HFFc6 (cell line): ENCODE data around the gene CTSF. TPM values are rescaled to one million over a fixed set of nuclear protein-coding genes. Genes with fewer than 3 reads are reported as not detected.
"Not testable (repeated sequence)": the region's sequence is repeated elsewhere in the genome, so short reads cannot be mapped to it uniquely, and the experiment has no call there.

Source experiments
- DNase-seq: peaks from one replicate; pipeline ENCODE4 v3.0.0-alpha.2; 2018
- H3K27ac Mint-ChIP-seq: 2 replicates; pipeline ENCODE4 v1.8.0; 2020; ENCODE audit warnings: mild to moderate bottlenecking, mixed read lengths
- H3K27me3 Mint-ChIP-seq: 2 replicates; pipeline ENCODE4 v1.8.0; 2021; ENCODE audit warnings: mild to moderate bottlenecking, moderate library complexity, mixed read lengths; ENCODE audit not compliant: insufficient read depth
- H3K36me3 Mint-ChIP-seq: 2 replicates; pipeline ENCODE4 v1.8.0; 2021; ENCODE audit warnings: low read depth, mixed read lengths
- H3K4me1 Mint-ChIP-seq: 2 replicates; pipeline ENCODE4 v1.8.0; 2020; ENCODE audit warnings: low read depth, mixed read lengths
- H3K4me3 Mint-ChIP-seq: 2 replicates; pipeline ENCODE4 v1.8.0; 2020; ENCODE audit warnings: mild to moderate bottlenecking, moderate library complexity, mixed read lengths
- H3K9me3 Mint-ChIP-seq: 2 replicates; pipeline ENCODE4 v1.8.0; 2020; ENCODE audit warnings: mild to moderate bottlenecking, mixed read lengths
- CTCF ChIP-seq: fragments of 200-600 bp; sonication (generic); IDR thresholded peaks from 2 replicates; pipeline ENCODE4 v1.5.0; 2021; ENCODE audit warnings: antibody characterized with exemption, mild to moderate bottlenecking
- total RNA-seq, 6 experiments: library from RNA; stranded (reverse); fragmentation: NEBNext Ultra II Directional; extraction: Animal tissue kit (Norgen Biotek cat#: 25700); gene quantifications; 2 replicates in 1 of 6; 3 replicates in 5 of 6; pipeline ENCODE4 v1.2.3, GENCODE V29; 2021

The CTSF gene
- total RNA-seq, 6 experiments from 2014 or later: 5.2 to 20.0 (median 6.6) TPM

GRCh38 chr11:66586136-66586535 is 17.7 kb upstream of the CTSF start:
- peaks cover 13% of the 10 kb centered on the region for H3K27me3 Mint-ChIP-seq
- no peak for TF ChIP-seq CTCF
- no peak overlapping the region for H3K27ac Mint-ChIP-seq
- H3K36me3 Mint-ChIP-seq: peaks cover 7% of the 10 kb centered on the region; the same call in 1 of the 2 replicates
- no peak for DNase-seq
- no peak overlapping the region for H3K4me3 Mint-ChIP-seq
- peaks cover 17% of the 10 kb centered on the region for H3K9me3 Mint-ChIP-seq
- H3K4me1 Mint-ChIP-seq: no peaks in the 10 kb centered on the region

GRCh38 chr11:66585447-66585846 is 17.0 kb upstream of the CTSF start:
- DNase-seq, H3K4me1 Mint-ChIP-seq, H3K27ac Mint-ChIP-seq, H3K4me3 Mint-ChIP-seq, H3K36me3 Mint-ChIP-seq: not testable (repeated sequence)
- Mint-ChIP-seq H3K9me3 (peaks cover 17% of the 10 kb centered on the region), H3K27me3 (peaks cover 13% of the 10 kb centered on the region)

GRCh38 chr11:66582565-66583147 is 14.2 kb upstream of the CTSF start:
- not testable (repeated sequence) for H3K4me3 Mint-ChIP-seq, DNase-seq, H3K36me3 Mint-ChIP-seq, H3K27ac Mint-ChIP-seq, H3K4me1 Mint-ChIP-seq
- H3K9me3 Mint-ChIP-seq: peaks cover 17% of the 10 kb centered on the region
- peaks cover 13% of the 10 kb centered on the region for H3K27me3 Mint-ChIP-seq

GRCh38 chr11:66581261-66581660 is 12.9 kb upstream of the CTSF start:
- Mint-ChIP-seq H3K4me1 (peaks cover 9% of the 10 kb centered on the region), H3K27me3 (peaks cover 14% of the 10 kb centered on the region), H3K4me3 (no peak overlapping the region), H3K9me3 (peaks cover 17% of the 10 kb centered on the region), H3K36me3 (peaks cover 7% of the 10 kb centered on the region; the same call in 1 of the 2 replicates), H3K27ac (no peak overlapping the region)
- DNase-seq: no peak
- TF ChIP-seq CTCF: no peak

GRCh38 chr11:66580803-66581202 is 12.4 kb upstream of the CTSF start:
- Mint-ChIP-seq H3K27ac (no peak overlapping the region), H3K4me3 (no peak overlapping the region), H3K27me3 (peaks cover 19% of the 10 kb centered on the region), H3K36me3 (peaks cover 7% of the 10 kb centered on the region; the same call in 1 of the 2 replicates), H3K4me1 (peaks cover 9% of the 10 kb centered on the region), H3K9me3 (peaks cover 17% of the 10 kb centered on the region)
- TF ChIP-seq CTCF: no peak
- DNase-seq: no peak

GRCh38 chr11:66579017-66579606 is 10.7 kb upstream of the CTSF start:
- Mint-ChIP-seq H3K36me3 (peaks cover 7% of the 10 kb centered on the region; the same call in 1 of the 2 replicates), H3K4me3 (no peak overlapping the region), H3K27ac (no peak overlapping the region), H3K27me3 (peaks cover 23% of the 10 kb centered on the region), H3K4me1 (peaks cover 18% of the 10 kb centered on the region), H3K9me3 (peaks cover 17% of the 10 kb centered on the region)
- TF ChIP-seq CTCF: peak; percentile 90
- peak; percentile 48 for DNase-seq
